ENCODE results near the gene SMYD4.

DNA sequence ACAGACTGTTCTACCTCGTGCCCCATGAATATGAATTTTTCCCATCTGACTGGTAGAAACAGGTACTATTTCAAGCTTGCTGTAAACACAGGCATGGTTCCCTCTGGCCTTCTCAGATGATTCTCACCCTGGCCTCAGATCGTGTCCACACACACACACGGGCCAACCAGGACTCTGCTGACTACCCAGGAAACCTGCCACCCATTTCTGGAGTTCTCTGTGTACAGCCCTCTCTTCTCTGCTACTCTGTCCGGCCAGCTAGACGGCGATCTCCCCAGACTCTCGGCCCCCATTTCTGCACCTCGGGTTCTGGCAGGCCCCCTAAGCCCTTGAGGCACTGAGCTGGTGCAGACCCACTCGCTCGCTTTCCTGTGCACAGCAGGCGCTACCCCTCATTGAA lies 31.3 kb upstream of the SMYD4 start:
- TF ChIP-seq, protein P1, sequence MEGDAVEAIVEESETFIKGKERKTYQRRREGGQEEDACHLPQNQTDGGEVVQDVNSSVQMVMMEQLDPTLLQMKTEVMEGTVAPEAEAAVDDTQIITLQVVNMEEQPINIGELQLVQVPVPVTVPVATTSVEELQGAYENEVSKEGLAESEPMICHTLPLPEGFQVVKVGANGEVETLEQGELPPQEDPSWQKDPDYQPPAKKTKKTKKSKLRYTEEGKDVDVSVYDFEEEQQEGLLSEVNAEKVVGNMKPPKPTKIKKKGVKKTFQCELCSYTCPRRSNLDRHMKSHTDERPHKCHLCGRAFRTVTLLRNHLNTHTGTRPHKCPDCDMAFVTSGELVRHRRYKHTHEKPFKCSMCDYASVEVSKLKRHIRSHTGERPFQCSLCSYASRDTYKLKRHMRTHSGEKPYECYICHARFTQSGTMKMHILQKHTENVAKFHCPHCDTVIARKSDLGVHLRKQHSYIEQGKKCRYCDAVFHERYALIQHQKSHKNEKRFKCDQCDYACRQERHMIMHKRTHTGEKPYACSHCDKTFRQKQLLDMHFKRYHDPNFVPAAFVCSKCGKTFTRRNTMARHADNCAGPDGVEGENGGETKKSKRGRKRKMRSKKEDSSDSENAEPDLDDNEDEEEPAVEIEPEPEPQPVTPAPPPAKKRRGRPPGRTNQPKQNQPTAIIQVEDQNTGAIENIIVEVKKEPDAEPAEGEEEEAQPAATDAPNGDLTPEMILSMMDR (IDR thresholded peaks at IDR 0.05) = no peak
- no peak for TF ChIP-seq POLR2A (IDR thresholded peaks at IDR 0.05)
- TF ChIP-seq POLR2AphosphoS5 (IDR thresholded peaks at IDR 0.05) = no peak

Data from prostate gland (tissue), 2 donors.